Stimulated activated CD4-positive, alpha-beta T cell treated with anti-CD3 and anti-CD28 coated beads, Interleukin-15, amount 100 ng/mL, for 24 hours (primary cell): ENCODE measurements around the gene ZDHHC11.
A peak's percentile ranks its signal among the peaks of the same experiment; 100 is the strongest.
"Not testable (repeated sequence)": the region's sequence is repeated elsewhere in the genome, so short reads cannot be mapped to it uniquely, and the experiment has no call there.

Source experiments
- DNase-seq: peaks from one replicate; pipeline ENCODE4 v3.0.0-alpha.2; 2020

Gene ZDHHC11

GRCh38 chr5:858726-859125 is 7.9 kb upstream of the ZDHHC11 start:
- no peak for DNase-seq

GRCh38 chr5:856531-857425 is 6.0 kb upstream of the ZDHHC11 start:
- no peak for DNase-seq

- no peak for DNase-seq
These were observed 5.2 kb upstream of the ZDHHC11 start for GRCh38 chr5:855771-856530.

- no peak for DNase-seq
These were observed 4.4 kb upstream of the ZDHHC11 start for GRCh38 chr5:854966-855743.

- DNase-seq: no peak
These were observed 3.4 kb upstream of the ZDHHC11 start for GRCh38 chr5:854217-854616.

GRCh38 chr5:853416-854090 is 2.8 kb upstream of the ZDHHC11 start:
- DNase-seq: not testable (repeated sequence)

GRCh38 chr5:852431-853401 is 1.9 kb upstream of the ZDHHC11 start:
- no peak for DNase-seq

GRCh38 chr5:852018-852417 is 1.2 kb upstream of the ZDHHC11 start:
- no peak for DNase-seq

GRCh38 chr5:851553-851952 is 767 bp upstream of the ZDHHC11 start:
- no peak for DNase-seq

- no peak for DNase-seq
These were observed 290 bp upstream of the ZDHHC11 start for GRCh38 chr5:851076-851475.

- no peak for DNase-seq
These were observed 1.0 kb downstream of the ZDHHC11 start for GRCh38 chr5:849651-850301.

- DNase-seq: no peak
These were observed 2.1 kb downstream of the ZDHHC11 start for GRCh38 chr5:848671-849111.

- not testable (repeated sequence) for DNase-seq
These were observed 3.0 kb downstream of the ZDHHC11 start for GRCh38 chr5:847736-848135.

- DNase-seq: not testable (repeated sequence)
These were observed 3.6 kb downstream of the ZDHHC11 start for GRCh38 chr5:847212-847611.

GRCh38 chr5:846602-847091 is 4.1 kb downstream of the ZDHHC11 start:
- DNase-seq: peak; percentile 44

GRCh38 chr5:845676-846601 is 4.8 kb downstream of the ZDHHC11 start:
- not testable (repeated sequence) for DNase-seq

- DNase-seq: not testable (repeated sequence)
These were observed 5.6 kb downstream of the ZDHHC11 start for GRCh38 chr5:845031-845675.

GRCh38 chr5:844426-844825 is 6.4 kb downstream of the ZDHHC11 start:
- not testable (repeated sequence) for DNase-seq

GRCh38 chr5:843926-844325 is 6.9 kb downstream of the ZDHHC11 start:
- not testable (repeated sequence) for DNase-seq
